Iris pigment epithelial cell (primary cell): ENCODE results near the gene TNFRSF9.
"Not testable (repeated sequence)": the region's sequence is repeated elsewhere in the genome, so short reads cannot be mapped to it uniquely, and the experiment has no call there.

Source experiments
- DNase-seq: peaks from one replicate; pipeline ENCODE4 v3.0.0-alpha.2; 2011; ENCODE audit warnings: low read depth

TNFRSF9 gene

GRCh38 chr1:7940745-7941436 lies at the start of gene TNFRSF9:
TNFRSF9 (minus strand) TSS chr1:7940839; CDS start chr1:7939994, 845 bp downstream.
- peak; percentile 76 for DNase-seq

DNA sequence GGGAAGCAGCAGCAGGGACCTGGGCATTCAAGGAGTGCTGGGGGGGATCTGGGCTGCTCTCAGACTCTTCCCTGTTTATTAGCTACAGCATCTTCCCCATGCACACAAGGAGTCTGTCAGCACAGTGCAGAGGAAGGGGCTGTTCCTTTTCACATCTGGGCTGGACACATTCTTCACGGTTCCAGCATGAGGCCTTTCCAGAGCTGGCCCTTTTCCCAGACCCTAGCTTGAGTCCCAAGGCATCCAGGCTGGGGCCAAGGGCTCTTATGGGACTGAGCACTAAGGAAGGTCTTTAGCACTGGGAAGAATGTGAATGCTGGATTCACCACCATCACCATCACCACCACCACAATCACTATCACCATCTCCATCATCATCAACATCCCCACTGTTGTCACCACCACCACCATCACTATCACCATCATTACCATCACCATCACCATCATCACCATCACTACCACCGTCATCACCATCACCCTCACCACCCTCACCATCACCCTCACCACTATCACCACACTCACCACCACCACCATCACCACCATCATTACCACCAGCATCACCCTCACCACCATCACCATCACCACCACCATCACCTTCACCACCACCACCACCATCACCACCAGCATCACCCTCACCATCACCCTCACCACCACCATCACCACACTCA lies 49.3 kb upstream of the TNFRSF9 start:
- DNase-seq = no peak

- no peak for DNase-seq
These were observed 47.9 kb upstream of the TNFRSF9 start for GRCh38 chr1:7988576-7988975.

DNA sequence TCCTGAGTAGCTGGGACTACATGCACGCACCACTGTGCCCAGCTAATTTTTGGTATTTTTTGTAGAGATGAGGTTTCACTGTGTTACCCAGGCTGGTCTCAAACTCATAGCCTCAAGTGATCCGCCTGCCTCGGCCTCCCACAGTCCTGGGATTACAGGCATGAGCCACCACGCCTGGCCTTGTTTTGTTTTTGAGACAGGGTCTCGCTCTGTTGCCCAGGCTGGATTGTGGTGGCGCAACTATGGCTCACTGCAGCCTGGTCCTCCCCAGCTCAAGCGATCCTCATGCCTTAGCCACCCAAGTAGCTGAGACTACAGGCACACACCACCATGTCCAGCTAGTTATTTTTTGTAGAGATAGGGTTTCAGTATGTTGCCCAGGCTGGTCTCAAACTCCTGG lies 46.9 kb upstream of the TNFRSF9 start:
- DNase-seq = no peak

- no peak for DNase-seq
These were observed 45.4 kb upstream of the TNFRSF9 start for GRCh38 chr1:7985851-7986612.

DNA sequence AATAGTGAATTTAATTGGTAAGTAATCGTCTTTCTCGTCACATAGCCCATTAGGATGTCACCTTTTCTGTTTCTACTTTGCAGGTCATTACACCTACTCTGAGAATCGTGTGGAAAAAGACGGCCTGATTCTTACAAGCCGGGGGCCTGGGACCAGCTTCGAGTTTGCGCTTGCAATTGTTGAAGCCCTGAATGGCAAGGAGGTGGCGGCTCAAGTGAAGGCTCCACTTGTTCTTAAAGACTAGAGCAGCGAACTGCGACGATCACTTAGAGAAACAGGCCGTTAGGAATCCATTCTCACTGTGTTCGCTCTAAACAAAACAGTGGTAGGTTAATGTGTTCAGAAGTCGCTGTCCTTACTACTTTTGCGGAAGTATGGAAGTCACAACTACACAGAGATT lies 44.2 kb upstream of the TNFRSF9 start:
- DNase-seq = no peak

DNA sequence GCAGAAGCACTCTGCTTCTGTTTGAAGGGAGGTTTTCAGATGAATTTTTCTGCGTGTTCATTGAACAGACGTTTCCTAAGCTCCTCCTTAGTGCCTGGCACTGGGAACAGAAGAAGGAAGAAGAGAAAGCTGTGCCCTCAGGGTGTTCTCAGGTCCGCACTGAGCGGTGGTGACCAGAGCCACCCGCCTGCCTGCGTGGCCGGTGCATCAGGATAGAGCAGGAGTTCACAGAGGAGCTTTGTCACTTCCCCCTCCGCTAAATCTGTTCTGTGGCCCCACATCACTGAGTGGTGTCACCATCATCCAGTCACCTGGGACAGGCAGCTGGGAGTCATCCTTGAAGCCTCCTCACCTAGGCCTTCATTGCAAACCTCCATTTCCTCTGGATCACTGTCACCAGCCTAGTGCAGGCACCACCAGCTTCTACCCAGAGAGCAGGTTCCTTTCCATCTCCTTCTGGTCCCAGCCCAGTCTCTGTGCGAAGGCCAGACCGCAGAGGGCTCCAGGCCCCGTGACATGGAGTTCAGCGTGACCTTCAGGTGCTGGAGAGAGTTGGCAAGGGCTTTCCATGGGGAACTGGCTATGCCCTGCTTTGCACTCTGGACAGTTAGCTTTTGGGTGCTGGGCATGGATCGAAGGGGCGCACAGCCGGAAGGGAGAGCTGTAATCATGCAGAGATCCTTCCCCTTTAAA lies 42.6 kb upstream of the TNFRSF9 start:
- DNase-seq = no peak

DNA sequence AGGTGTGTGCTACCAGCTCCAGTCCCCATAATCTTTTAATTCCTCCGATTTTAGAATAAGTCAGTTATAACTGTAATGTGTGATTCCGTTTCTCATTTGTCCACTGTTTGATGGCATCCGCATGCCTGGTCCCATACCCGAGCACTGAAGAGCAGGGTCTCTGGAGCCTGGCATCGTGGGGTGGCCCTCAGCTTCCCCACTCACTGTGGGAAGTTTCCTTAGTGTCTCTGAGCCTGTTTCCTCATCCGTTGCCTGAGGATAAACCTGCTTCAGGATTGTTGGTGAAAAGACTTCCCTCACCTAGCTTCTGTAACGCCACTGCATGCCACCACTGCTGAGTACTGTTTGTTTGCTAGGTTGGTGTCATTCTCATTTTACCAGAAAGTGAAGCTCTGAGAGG lies 40.3 kb upstream of the TNFRSF9 start:
- no peak for DNase-seq

- DNase-seq = peak; percentile 77
These were observed 34.7 kb upstream of the TNFRSF9 start for GRCh38 chr1:7975212-7975865.

DNA sequence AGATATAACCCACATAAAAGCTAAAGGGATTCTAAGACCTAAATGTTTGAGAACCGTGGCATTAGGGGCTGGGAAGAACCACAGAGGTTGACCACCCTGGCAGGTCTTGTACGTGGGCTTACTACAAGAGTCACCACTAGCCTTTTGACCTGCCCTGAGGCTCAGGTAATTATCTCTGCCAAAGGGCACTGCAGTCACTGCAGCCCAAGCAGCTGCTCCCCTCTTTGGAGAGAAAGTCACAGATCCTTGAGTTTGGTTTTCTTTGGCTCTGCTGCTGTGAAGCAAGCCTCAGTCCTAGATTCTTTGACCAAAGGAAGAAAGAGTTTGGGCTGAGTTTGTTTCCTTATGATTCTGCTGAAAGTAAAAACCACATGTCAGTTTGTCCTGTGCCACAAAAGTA lies 32.4 kb upstream of the TNFRSF9 start:
- DNase-seq = no peak

DNA sequence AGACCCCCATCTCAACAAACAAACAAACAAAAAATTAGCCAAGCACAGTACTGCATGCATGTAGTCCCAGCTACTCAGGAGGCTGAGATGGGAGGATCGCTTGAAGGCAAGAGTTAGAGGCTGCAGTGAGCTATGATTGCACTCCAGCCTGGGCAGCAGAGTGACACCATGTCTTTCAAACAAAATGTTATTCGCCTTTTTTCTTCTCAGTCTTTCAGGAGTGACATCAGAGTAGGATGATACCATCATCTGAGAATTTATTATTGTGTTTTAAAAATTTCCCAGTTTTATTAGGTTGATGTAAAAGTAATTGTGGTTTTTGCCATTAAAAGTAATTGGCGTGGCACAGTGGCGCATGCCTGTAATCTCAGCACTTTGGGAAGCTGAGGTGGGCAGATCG lies 31.6 kb upstream of the TNFRSF9 start:
- no peak for DNase-seq

DNA sequence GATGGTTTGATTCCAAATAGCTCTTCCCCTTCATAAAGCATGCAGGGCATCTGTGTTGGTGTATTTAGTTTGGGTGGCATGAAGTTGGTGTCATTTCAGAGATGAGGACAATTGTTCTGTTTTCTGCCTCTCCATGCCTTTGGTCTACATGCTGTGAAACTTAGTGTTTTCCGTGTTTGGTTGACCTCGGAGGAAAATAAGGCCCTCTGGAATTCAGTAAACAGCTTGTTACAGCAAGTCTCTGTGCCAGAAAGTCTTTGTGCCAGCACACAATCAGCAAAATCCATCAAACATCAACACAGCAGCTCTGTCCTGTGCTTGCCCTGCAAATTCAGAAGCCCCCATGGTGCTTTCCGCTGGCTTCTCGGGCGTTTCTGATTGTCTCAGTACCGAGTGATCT lies 30.4 kb upstream of the TNFRSF9 start:
- no peak for DNase-seq

DNA sequence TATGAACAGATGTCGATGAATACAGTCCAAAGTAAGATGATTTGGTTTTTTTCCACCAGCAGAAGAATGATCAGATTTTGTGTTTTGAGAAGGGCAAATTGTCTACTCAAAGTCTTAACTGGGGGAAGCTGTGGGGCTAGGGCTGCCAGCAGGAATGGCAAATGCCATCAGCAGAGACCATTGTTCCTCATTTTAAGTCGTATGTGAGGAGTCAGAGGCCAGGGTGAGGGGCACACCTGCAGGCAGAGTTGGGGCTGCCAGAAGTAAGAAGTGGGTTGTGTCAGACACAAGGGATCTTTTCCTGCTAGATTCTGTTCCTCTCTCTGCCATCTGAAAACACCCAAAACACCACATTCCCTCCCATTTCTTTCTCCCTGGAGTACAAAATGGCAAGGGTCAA lies 29.6 kb upstream of the TNFRSF9 start:
- no peak for DNase-seq

- no peak for DNase-seq
These were observed 27.0 kb upstream of the TNFRSF9 start for GRCh38 chr1:7967651-7968050.

DNA sequence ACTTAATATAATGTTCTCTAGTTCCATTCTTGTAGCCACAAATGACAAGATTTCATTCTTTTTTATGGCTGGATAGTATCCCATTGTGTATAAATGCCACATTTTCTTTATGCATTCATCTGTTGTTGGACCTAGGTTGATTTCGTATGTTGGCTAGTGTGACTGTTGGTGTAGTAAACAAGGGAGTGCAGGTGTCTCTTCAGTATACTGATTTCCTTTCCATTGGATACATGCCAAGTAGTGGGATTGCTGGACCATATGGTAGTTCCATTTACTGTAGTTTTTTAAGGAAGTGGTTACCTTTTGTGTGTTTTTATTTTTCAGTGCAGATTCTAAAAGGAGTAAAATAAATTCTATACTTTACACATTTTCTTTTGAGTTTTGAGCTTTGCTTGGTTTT lies 26.6 kb upstream of the TNFRSF9 start:
- no peak for DNase-seq

GRCh38 chr1:7964476-7964875 lies 23.8 kb upstream of the TNFRSF9 start:
- no peak for DNase-seq

DNA sequence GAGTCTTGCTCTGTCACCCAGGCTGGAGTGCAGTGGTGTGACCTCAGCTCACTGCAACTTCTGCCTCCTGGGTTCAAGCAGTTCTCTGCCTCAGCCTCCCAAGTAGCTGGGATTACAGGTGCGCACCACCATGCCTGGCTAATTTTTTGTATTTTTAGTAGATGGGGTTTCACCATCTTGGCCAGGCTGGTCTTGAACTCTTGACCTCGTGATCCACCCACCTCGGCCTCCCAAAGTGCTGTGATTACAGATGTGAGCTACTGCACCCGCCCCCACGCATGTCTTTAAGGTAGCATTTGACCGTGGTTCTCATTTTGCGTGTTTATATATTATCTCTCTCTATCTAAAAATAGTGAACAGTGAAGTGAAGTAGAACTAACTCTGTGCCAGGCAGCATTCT lies 23.2 kb upstream of the TNFRSF9 start:
- DNase-seq = not testable (repeated sequence)

DNA sequence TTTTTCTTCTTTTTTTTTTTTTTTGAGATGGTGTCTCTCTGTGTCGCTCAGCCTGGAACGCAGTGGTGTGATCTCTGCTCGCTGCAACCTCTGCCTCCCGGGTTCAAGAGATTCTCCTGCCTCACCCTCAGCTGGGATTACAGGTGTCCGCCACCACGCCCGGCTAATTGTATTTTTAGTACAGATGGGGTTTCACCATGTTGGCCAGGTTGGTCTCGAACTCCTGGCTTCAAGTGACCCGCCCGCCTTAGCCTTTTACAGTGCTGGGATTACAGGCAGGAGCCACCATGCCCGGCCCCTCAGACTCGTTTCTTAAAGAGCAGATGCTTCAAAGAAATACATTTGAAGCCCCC lies 22.7 kb upstream of the TNFRSF9 start:
- not testable (repeated sequence) for DNase-seq

DNA sequence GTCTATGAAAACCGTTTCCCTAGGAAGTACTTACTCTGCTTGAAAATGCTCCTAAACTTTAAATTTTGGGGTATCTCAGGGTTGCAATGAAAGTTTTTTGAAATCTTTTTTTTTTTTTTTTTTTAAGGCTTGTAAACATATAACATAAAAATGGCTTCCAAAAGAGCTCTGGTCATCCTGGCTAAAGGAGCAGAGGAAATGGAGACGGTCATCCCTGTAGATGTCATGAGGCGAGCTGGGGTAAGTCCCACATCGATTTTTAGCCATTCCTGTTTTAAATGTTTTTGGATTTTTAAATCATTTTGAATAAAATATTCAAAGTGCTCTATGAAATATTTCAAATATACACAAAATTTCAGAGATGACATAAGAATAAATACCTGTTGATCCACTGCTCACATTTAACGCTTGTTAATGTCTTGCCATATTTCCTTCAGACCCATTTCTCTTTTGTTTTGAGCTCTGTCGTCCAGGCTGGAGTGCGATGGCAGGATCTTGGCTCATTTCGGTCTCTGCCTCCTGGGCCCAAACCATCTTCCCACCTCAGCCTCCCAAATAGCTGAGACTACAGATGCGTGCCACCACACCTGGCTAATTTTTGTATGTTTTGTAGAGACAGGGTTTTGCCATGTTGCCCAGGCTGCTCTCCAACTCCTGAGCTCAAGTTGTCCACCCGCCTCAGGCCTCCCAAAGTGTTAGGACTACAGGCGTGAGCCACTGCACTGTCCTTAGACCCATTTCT lies 22.2 kb upstream of the TNFRSF9 start:
- DNase-seq = no peak

DNA sequence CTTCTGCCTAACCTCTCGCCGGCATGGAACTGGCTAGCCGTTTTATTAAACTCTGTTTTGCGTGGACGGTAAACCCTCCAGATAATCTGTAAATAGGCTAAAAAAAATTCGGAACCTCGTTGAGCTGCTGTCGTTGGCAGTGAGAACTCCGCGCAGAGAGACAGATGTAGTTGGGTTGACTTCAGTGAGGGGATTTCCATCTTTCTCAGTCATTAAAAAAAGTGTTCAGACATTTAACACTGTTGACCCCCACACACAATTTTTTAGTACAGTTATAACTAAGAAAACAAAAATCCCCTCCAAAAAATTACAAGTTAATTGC lies 21.3 kb upstream of the TNFRSF9 start:
- peak; percentile 36 for DNase-seq

- DNase-seq = peak; percentile 100
These were observed 20.8 kb upstream of the TNFRSF9 start, which contains the start of gene PARK7 for GRCh38 chr1:7961216-7962013. PARK7 (plus strand) TSS chr1:7961711; CDS start chr1:7962786, 1,075 bp downstream.
